GM18505 (cell line): ENCODE measurements around the gene C16orf95.

Source experiments
- ATAC-seq: cut with Tn5 transposase; IDR thresholded peaks from one replicate; pipeline ENCODE4 v1.9.1; 2021; ENCODE audit not compliant: unreplicated experiment
- POLR2A ChIP-seq: IDR thresholded peaks from 4 replicates; pipeline ENCODE4 v1.6.1; 2011; ENCODE audit warnings: borderline replicate concordance; ENCODE audit not compliant: insufficient read depth, insufficient read length; ENCODE audit errors: extremely low read depth

C16orf95 gene

GRCh38 chr16:87295661-87296531, 21.3 kb downstream of the C16orf95 start:
- TF ChIP-seq POLR2A: no peak
- no peak for ATAC-seq

- no peak for ATAC-seq
- TF ChIP-seq POLR2A: no peak
Measured at GRCh38 chr16:87295259-87295658, 21.9 kb downstream of the C16orf95 start.

DNA sequence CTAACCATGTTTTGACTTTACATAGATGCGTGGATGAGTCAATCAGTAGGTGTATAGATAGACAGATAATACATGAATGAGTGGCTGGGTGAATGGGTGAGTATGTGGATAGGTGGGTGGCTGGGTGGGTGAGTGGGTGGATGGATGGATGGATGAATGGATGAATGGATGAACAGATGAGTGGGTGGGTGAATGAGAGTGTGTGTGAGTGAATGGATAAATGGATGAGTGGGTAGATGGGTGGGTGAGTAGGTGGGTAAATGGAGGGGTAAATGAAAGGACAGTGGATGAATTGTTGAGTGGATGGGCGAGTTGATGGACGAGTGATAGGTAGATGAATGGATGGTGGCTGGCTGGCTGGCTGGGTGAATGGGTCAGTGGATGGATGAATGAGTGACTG, 23.2 kb downstream of the C16orf95 start:
- no peak for ATAC-seq
- TF ChIP-seq POLR2A: no peak

DNA sequence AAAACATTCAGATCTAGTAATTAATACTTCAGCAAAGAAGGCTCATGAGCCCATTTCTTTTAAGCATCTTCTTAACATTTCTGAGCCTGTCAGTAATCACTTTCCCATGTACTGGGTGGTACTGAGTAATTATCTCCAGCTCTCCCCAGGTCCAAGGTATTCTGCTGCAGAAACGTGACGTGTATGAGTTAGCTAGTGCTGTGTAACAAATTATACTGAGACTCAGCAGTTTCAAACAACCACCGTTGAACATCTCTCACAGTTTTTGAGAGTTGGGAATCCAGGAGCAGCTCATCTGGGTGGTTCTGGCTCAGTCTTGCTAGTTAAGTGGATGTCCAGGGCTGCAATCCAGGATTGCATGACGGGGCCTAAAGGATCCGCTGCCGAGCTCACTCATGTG, 25.2 kb downstream of the C16orf95 start:
- ATAC-seq: no peak
- no peak for TF ChIP-seq POLR2A

GRCh38 chr16:87288753-87289362, 28.3 kb downstream of the C16orf95 start:
- TF ChIP-seq POLR2A: no peak
- no peak for ATAC-seq

GRCh38 chr16:87286839-87287626, 30.2 kb downstream of the C16orf95 start:
- no peak for TF ChIP-seq POLR2A
- ATAC-seq: no peak

GRCh38 chr16:87284183-87284582, 33.0 kb downstream of the C16orf95 start:
- TF ChIP-seq POLR2A: no peak
- no peak for ATAC-seq

- no peak for TF ChIP-seq POLR2A
- ATAC-seq: no peak
Measured at GRCh38 chr16:87279094-87279658, 38.0 kb downstream of the C16orf95 start.

- TF ChIP-seq POLR2A: no peak
- ATAC-seq: no peak
Measured at GRCh38 chr16:87278191-87279093, 38.8 kb downstream of the C16orf95 start.

GRCh38 chr16:87276924-87277323, 40.3 kb downstream of the C16orf95 start:
- ATAC-seq: no peak

DNA sequence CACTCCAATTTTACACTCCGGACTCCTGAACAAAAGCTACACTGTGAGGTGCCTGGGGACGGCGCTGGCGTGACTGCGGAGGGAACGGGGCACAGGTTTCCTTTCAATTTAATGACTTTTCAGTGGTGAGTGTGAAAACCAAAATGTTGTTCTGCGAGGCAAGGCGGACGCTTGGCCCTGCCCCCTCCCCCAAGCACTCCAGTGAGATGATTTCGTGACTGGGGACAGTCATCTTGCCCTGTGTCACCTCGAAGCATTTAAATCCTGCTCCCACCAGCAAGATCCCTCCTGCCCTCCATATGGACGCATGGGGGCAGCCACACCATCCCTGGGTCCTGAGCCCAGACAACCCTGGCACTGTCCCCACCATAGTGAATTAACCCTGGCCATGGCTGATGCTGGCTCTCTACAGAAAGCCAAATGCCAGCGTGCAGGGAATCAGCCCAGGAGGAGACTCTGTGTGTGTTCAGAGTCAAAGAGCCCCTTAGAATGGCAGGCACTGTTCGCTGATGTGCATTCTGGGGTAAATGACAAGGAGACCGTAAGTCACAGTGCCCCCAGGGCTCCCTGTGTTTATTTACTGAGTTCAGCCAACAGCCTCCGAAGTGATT, 41.0 kb downstream of the C16orf95 start:
- TF ChIP-seq POLR2A: no peak
- ATAC-seq: no peak

More at GRCh38 chr16:87276924-87277323, 40.3 kb downstream of the C16orf95 start:
- no peak for TF ChIP-seq POLR2A

GRCh38 chr16:87274794-87275193, 42.4 kb downstream of the C16orf95 start:
- ATAC-seq: no peak
- TF ChIP-seq POLR2A: no peak
